AG08395 (cell line): ENCODE results near the gene CDH22.

Source experiments
- DNase-seq: peaks from one replicate; pipeline ENCODE4 v3.0.0; 2012; ENCODE audit warnings: mixed read lengths, low spot score

Gene CDH22

DNA sequence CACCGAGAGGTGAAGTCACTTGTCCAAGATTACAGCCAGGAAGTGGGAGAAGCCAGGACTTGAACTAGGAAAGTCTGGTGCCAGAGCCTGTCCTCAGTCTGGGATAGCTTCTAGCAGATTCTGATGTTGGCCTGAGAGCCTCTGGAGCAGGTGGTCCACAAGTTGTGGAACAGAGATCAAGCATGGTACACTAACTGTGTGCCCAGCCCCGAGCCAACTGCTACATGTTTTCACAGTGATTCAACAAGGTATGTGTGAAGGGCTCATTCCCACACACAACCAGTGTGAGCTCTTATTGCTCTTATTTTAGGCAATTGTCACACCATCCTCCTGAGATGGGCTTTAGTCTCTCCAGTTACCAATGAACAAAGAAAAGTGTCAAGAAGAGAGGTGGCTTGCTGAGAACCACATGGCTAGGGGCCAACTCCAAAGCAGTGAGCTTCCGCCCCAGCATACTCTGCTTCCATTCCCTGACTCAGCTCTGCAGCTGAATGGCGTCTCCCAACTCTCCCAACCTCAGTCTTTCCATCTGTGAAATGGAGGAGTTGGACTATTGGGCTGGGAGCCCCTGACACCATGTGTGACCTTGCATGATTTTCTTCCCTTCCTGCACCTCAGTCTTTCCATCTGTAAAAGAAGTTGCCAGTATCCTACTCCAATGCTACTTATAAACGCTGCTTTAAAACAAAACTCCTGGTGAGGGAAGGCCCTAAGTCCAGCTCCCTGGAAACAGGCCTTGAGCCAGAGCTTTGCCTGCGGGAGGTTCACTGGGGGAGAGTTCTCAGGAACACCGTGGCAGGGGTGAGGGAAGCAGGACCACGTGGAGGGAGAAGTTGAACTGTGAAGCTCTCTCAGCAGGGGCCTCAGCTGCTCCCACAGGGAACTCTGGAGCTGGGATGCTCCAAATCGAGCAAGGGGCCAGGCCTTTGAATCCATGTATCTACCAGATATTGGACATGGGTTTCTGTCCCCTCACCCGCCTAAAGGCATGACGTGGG lies 40.9 kb downstream of the CDH22 start:
- DNase-seq = no peak

DNA sequence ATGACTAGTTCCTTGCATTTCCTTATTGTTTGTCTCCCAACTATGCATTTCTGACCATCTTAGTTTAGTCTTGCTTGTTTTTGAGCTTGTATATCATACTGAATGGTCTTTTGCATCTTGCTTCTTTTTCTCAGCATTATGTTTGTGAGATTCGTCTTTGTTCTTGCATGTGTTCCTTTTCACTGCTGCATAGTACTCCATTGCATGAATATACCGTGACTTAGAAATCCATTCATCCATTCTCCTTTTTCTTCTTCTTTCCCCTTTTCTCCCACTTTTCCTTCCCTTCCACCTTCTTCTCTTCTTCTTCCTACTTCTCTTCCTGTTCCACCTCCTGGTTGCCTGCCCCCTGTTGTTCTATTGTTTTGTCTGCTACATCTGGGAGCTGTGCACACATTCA lies 42.8 kb downstream of the CDH22 start:
- no peak for DNase-seq

DNA sequence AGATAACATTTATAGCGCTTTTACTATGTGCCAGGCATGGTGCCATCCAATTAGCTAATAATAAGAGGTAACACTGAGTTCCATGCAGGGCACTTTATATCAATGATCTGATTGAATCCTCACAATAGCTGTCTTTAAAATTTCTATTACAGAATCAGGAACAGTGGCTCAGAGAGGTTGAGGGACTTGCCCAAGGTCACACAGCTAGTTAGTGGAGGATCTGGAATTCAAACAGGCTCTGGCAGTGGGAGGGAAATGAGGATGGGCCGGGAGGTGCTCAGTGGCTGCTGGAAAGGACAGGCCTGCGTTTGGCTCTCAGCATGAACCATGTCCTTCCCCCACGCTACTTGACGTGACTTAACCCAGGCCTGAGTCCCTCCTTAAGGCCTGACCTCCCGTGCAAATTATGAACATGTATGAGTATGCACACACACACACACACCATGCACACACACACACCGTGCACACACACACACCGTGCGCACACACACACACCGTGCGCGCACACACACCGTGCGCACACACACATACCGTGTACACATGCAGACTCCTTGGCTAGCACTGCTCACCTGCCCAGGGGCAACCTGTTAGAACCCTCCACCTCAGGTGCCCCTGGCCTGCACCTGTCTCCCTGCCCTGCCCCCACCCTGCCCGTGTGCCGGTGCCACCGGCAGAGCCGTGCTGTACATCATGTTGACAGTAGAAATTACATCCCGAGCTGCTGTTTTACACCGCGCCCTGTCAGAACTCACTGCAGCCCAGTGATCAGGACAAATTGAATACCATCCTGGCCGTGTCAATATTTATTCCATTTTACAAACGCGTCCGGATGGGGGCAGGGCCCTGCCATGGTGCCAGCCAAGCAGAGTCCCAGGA lies 43.7 kb downstream of the CDH22 start:
- DNase-seq = no peak

DNA sequence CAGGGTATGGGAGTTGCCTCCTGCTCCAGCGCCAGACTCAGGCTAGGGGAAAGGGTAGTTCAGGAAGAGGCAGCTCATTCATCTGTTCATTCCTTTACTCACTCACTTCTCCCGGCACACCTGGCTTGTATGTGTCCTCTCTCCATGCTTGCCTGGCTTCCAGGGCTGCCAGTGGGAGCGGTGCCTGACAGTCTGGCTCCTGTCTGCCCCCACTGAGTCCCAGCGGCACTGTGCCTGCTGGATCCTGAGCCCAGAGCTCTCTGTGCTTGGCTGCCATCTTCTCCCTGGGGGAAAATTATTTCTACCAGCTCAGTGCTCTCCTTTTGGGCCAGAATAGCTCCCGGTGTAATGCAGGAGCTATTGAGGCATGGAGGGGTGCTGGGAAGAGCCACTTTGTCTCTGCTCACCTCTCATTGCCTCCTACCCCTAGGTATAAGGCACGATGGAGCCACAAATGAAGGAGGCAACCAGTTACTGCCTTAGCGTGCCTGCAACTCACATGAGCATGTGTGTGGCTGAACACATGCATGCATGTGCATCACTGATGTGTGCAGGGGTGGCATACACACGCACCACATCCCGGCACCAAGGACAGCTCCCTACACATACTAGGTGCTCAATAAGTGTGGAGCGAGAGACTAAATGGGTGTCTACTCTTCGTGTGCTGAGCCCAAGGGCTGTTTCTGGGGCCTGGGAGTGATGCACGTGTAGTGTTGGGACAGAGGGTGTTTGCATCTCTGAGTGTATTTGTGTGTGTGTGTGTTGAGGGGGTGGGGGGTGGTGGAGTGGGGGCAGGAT lies 46.6 kb downstream of the CDH22 start:
- DNase-seq = no peak

DNA sequence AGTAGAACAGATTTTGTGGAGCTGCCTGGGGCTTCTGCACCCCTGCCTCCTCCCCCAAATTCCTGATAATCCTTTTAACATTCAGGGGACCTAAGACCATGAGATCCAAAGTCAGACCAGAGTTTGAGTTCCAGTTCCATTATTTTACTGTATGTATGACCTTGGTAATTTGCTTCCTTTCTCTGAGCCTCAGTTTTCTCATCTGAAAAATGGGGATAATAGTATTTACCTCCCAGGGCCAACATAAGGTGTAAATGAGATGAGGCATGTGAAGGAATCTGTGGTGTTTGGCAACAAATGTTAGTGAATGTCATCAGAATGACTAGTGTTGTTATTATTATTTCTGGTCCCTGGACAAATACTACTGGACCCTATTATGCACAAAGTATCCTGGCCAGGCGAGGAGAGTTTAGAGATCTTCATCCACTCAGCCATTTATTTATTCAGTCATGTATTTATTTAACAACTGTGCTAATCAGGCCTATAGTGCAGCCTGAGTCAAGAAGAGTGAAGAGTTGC lies 47.3 kb downstream of the CDH22 start:
- DNase-seq = no peak

DNA sequence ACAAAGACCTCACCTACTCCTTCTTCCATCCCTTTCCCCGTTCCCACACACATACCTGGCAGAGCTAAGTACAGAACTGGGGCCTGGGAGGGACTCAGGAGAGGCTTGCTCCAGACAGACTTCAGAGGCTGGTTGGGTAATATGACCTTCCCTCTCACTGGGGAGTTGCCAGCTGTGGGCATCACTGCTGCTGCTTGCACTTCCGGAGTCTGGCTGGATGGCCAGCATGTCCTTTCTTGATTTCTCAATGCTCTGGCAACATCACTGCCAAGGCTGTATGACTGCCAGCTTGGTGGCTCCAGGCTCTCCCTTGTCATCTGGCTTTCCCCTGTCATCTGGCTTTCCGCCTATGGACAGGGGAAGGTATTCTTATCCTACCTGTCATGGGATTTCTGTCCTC lies 47.8 kb downstream of the CDH22 start:
- no peak for DNase-seq

DNA sequence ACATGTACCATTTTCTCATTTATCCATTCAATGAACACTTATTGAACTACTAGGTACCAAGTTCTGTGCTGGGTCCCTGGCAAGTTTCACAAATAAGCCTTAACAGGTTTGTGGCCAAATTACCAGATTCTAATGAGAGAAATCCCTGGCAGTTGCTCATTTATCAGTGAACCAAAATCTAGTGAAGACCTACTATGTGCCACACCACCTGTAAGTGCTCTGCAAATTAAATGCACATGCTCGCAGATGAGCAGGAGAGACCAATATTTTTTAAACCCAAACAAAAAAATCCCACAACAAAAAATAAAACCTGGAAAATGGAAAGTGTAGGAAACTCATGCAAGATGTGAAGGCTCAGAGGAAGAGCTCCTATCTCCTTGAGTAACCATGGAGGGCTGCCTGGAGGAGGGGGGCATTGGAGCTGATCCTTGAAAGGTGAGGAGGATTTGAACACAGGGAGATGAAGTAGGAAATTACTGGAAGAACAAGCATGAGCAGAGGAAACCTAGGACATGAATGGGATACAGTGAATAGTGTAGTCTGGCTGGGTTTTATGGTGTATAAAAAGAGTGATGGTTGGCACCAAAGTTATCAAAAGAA lies 48.9 kb downstream of the CDH22 start:
- DNase-seq = no peak

DNA sequence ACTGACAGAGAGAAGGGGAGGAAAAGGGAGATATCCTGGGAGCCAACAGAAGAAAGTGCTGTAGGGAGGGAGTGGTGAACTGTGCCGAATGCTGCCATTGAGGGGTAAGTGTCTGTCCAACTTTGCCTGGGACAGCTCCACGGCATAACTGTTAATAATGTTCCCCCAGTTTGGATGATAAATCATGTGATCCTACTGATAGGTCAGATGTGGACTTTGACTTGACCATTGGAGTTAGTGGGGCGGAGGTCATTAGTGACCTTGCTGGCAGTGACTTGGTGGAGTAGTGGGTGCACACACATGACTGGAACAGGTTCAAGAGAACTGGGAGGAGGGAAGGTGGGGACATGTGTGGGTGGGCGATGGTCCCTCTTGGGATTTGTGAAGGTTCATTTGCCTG lies 50.4 kb downstream of the CDH22 start:
- no peak for DNase-seq

DNA sequence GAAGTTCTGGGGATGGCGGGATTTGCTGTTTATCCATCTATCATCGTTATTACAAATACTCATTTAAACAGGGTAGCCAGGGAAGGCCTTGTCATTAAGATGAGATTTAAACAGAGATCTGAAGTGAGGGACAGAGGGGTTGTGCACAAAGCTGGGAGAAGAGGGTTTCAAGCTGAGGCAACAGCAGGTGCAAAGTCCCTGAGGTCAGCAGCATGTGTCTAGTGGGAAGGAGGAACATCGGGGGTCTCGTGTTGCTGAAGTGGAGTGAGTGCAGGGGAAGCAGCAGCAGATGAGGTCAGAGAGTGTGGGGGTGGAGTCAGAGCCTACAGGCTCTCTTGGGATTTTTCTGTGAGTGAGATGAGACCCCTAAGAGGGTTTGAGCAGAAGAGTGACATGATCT lies 52.0 kb downstream of the CDH22 start:
- DNase-seq = no peak

DNA sequence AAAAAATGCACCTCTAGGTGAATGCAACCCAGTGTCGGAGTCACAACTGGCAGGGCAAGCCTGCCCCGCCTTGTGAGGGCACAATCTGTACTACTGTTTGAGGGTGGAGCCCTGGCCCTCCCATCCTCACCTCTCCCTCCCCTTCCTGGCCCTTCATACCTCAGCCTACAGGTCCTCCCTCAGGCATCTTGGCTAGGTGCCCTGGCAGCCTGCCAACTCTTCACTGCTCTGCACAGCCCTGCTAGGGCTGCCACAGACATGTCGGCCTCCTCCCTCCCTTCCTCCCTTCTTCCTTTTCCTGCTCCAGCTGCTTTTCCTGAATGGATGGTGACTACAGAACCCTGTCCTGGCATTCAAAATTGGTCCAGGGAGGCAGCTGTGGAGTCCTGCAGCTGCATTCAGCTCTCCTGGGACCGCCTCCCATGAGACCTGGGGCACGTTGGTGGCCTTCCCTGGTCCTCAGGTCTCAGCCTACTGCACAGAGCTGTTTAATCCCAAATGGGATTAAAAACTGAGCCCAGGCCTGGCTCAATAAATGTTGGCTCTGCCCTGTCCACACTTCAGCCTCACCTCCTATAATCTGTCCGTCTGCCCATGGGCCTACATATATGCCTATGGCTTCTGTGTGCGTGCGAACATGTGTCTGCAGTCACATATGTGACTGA lies 52.7 kb downstream of the CDH22 start:
- no peak for DNase-seq

DNA sequence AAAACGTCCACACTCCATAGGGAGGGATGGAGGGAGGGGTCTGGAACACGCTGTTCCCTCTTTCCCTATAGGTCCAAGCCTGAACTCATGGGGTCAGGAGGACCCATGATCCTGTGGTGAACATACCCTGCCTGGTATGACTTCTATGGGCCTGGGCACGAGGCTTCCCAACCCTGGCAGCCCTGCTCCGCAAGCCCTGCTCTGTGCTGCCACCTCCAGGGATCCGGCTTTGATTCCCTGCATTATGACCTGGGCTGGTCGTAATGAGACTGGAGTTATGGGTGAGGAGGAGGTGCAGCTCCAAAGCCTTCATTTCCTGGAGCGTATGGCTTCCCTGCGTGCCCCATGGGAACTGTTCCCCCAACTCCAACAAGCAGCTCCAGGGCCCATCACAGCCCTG lies 54.9 kb downstream of the CDH22 start:
- DNase-seq = peak; percentile 26

DNA sequence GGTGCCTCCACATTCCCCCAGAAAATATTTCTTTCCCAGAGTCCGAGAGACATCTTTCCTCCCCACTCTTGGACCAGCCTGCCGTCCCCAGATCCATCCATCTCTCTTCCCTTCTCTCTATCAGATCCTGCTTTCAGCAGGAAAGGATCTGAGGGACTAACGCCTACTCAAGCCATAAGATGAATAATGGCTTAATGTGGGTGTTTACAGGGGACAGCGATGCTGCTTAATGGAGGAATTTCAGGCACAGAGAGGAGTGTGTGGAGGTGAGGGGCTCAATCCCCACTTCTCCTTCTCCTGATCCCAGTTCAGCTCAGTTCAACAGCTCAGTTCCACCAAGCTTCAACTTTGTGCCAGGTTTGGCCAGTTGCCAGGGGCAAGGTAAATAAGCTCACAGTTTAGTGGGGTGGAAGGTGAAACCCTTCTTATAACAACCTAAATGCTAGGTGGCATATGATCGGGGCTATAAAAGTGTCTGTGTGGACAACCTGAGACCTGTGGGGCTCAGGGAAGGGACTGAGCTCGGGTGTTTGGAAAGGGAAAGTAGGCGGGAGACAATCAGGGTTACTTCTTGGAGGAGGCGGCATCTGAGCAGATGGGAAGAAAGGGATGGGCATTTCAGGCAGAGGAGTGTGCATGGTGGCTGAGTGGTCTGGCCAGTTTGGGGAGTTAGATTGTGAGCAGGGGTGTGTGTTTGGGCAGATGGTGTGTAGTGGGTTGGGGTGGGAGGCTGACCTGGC lies 55.8 kb downstream of the CDH22 start:
- DNase-seq = no peak

DNA sequence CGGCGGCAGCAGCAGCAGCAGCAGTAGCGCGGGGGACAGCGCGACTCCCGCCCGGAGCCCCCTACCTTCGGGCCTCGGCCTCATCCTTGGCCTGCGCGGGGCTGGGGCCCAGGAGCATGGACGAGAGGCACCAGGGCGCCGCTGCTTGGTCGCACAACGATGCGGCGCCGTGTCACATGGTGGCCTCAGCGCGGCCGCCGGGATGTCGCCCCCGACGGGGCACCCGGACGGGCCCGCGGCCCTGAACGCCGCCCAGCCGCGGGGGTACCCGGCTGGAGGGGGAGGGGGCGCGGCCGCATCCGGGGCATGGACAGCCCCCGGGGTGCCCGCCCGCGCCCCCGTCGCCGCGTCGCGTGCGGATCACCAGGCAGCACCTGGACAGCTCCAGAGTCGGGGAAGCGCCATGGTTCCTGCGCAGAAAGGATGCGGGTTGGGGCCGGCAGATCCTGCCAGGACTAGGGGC lies 57.1 kb downstream of the CDH22 start:
- no peak for DNase-seq

DNA sequence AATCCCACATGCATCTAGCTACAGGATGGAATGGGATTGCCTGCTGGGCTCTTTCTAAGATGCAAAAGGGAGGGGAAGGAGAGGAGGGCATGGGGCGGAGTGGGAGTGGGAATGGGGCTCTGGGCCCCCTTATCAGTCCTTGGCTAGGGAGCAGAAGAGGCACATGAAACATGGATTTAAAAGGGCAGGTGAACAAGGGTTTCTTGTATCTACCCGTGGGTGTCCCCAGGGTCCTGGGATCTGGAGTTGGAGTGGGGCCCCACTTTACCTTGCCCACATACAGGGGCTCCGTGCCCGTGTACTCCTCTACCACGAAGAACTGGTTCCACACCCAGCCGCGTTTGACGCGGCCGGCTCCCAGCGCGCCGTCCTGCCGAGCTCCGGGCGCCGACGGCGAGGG lies 57.5 kb downstream of the CDH22 start:
- no peak for DNase-seq

DNA sequence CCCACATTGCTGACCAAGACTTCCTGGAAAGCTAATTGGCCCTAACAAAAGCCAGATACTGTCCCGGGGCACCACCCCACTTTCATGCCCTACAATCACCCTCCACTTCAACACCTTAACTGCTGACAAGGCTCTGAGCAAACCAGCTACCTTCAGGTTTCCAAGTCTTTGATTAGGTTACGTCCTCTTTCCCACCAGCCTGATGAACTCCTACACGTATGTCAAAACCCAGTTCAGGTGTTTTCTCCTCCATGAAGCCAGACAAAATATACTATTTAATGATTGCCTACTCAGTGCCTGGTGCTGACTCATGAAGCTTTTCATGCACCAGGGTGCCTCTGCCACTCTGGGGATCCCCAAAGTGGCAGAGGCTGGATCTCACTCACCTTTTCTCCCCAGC lies 58.6 kb downstream of the CDH22 start:
- DNase-seq = no peak

DNA sequence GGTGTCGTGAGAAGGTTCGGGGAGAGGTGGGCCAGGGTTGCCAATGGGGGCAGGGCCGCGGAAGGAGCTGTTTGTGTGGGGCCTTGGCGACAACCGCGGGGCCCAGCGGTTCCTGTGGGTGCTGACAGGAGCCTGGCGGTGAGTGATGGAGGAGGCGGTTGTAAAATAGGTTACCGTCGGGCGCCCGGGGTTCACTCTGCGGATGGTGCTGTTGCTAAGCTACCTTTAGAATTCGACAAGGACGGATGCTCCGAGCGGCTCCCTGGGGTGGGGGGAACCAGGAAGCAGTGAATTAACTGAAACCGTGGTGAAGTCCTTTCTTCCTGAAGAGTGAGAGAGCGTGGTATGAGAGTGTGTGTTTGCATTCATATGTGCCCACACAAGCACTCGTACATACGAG lies 61.7 kb downstream of the CDH22 start:
- no peak for DNase-seq

DNA sequence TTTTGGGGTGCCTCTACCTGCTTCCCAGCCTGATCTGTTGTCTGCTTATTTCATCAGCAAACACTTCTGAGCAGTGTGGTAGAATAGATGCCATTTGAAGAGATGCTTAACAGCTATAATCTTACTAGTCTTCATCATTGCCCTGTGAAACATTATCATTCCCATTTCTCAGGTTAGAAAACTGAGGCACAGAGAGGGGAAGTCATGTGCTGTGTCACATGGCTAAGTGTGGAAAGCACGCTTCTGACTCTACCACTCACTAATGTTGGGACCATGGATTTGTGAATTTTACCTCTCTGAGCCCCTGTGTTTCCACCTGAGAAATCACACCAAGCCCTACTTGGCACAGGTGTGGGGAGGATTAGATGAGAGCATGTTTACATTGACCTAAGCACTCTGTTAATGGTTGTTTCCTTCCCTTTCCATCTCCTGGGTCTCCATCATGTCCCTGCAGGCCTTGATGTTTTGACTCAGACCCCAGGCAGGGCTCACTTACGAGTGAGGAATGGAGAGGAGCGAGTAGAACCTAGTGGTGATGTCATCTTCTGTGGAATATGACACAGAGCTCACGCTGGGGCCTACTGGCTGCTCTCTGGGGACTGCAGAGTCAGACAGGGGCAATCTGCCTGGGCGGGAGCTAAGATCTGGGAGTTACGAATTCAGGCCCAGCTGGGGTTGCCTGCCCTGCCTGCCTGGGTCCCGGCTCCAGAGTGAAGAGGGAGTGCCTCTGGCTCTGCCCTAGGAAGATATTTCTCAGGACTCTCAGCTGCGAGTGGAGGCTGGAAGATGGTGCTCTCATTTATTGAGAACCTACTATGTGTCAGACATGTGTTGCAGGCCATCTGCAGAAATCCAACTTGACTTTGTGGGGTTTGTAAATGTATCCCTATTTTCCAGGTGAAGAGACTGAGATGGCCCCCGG lies 64.3 kb downstream of the CDH22 start:
- peak; percentile 50 for DNase-seq

DNA sequence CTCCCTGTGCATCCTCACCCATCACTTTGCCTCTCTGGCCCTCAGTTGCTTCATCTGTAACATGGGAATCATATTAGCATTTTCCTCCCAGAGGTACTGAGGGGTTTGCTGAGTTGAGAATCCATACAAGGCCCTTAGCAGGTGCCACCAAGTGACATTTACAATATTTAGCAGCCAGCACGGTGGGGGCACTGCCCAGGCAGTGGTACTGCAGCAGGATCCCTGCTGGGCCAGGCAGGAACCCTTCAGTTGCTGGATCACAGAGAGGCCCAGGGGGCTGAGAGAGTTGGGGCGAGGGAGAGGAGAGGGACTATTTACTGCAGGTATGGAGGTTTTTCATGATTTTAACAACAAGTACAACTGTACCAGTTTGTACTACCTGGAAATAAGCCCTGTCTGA lies 65.9 kb downstream of the CDH22 start:
- no peak for DNase-seq

DNA sequence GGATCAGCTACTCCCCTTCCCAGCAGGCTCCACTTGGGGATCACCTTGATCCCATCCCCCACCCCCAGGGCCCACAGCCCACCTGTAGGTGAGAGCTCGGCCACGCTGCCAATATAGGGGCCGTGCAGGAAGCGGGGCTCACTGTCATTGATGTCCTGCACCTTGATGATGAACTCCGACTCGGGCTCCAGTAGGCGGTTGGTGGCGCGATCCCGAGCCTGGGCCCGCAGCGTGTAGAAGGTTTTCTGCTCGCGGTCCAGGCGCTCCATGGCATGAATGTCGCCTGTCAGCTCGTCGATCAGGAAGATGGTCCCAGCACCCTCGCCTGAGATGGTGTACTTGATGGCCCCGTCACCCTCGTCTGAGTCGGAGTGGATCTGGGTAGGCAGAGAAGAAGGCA lies 67.4 kb downstream of the CDH22 start:
- no peak for DNase-seq
